Stimulated activated CD4-positive, alpha-beta T cell treated with anti-CD3 and anti-CD28 coated beads, Interleukin-15, amount 100 ng/mL, for 48 hours (primary cell): ENCODE measurements around the gene OSBPL6.
A peak's percentile ranks its signal among the peaks of the same experiment; 100 is the strongest.
"Not testable (repeated sequence)": the region's sequence is repeated elsewhere in the genome, so short reads cannot be mapped to it uniquely, and the experiment has no call there.

Experiments
- DNase-seq, 2 donors: peaks; one replicate each; pipeline ENCODE4 v3.0.0-alpha.2; 2020; ENCODE audit warnings: low read depth in 2 of 2

Gene OSBPL6

DNA sequence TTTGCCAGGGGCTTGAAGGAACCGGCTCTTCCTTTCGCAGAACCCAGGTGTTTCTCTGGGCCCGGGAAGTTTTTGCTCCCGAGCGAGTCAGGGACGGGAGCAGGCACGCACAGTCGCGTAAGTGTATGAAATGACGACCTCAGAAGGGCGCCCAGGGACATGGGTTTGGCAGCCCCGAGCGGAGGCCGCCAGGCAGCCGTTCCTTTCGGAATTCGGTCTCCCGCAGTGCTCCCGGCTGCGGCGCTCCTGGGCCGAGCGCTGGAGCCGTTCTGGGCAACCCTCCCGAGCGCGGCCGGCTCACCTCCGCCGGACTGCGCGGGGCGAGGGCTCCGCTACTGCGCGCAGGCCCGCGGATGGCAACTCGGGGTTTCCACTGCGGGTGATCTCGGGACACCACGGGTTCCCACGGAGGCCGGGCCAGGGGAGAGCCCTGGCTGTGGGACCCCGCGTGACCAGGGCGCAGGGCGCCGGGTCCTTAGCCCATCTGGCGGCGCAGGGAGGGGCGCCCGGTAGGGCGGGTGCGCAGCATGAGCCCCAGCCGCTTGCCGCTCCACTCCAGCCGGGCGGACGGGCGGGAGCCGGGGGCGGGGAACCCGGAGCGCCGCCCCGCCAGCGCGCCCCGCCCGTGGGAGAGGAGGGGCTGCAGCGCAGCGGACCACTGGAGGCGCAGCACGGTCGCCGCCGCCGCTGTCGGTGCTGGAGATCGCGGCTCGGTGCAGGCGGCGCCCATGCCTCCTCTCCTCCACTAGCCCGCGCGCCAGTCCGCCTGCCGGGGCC, at the start of gene OSBPL6:
OSBPL6 (plus strand) TSS at position 690 of the 777 bp plus-strand sequence. CDS start 111,673 bp downstream, outside the sequence.
- peak; percentile 38 to 59 for DNase-seq

DNA sequence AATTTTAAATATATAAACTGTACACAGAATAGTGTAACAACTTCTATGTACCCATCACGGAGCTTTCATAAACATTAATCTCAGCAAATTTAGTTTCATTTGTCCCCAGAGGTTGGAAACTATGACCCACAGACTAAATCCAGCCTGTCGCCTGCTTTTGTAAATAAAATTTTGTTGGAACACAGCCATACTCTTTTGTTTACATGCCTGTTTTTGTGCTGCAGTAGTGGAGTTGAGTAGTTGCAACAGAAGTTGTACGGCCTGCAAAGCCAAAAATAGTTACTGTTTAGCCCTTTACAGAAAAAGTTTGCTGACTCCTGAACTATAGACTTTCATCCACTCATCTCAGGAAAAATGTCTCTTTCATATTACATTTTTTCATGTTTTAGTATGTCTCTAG, 42.3 kb upstream of the OSBPL6 start:
- no peak for DNase-seq

DNA sequence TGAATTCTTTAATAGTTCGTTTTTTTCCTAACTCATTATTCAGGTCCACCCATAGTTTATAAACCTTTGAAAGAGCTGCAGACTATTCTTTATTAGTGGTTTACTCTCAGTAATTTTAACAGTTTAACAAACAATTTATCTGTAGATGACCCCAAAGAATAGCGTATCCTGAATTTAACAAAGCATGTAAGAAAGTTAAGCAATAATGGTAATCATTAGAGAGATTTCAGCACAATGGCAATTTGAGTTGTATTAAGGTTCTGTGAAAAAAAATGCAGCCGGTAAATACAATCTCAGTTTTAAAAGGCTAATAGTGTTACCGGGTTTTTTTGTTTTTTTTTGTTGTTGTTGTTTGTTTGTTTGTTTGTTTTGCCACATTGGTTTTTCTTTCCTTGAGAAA, 41.8 kb upstream of the OSBPL6 start:
- no peak for DNase-seq

DNA sequence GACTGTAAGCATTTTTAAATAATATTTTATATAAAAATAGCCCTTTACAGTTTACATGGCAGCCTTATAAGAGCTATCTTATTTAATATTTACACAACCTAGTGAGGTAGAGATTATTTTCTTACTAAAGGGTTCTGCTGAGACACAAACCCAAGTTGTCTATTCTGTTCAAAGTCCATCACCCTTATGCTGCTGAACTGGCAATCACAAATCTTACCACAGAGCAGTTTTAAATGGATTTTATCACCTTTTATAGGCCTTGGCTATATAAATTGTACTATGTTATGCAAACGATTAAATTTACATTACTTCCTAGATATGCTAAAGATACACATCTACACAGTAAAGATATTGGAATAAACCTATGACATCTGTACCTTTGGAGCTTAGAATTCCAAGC, 41.3 kb upstream of the OSBPL6 start:
- no peak for DNase-seq

DNA sequence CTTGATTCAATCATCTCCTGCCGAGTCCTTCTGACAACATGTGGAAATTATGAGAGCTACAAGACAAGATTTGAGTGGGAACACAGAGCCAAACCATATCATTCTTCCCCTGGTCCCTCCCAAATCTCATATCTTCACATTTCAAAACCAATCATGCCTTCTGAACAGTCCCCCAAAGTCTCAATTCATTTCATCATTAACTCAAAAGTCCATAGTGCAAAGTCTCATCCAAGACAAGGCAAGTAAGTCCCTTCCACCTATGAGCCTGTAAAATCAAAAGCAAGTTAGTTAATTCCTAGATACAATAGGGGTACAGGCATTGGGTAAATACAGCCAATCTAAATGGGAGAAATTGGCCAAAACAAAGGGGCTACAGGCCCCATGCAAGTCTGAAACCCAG, 40.4 kb upstream of the OSBPL6 start:
- not testable (repeated sequence) for DNase-seq

DNA sequence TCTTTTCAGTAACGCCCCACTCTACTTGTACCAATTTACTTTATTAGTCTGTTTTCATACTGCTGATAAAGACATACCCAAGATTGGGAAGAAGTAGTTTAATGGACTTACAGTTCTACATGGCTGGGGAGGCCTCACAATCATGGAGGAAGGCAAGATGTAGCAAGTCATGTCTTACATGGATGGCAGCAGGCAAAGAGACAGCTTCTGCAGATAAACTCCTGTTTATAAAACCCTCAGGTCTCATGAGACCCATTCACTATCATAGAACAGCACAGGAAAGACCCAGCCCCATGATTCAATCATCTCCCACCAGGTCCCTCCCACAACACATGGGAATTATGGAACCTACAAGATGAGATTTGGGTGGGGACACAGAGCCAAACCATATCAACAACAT, 38.8 kb upstream of the OSBPL6 start:
- no peak for DNase-seq

DNA sequence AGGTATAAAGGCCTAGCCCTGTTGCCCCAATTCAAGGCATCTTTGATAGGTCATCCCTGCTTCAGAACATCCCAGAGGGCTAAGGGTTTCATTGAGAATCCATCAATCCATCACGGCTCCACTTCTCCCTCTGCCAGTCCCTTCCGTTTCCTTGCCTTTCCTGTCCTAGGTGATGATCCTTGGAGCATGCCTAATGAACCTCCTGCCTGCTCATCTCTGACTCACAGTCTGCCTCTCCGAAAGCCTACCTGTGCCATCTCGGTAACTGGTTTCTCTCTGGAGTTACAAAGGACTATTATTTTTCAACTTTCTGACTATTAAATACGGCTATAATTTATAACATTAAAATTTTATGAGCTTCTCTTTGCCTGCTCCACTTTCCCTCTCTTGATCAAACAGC, 36.7 kb upstream of the OSBPL6 start:
- no peak for DNase-seq

DNA sequence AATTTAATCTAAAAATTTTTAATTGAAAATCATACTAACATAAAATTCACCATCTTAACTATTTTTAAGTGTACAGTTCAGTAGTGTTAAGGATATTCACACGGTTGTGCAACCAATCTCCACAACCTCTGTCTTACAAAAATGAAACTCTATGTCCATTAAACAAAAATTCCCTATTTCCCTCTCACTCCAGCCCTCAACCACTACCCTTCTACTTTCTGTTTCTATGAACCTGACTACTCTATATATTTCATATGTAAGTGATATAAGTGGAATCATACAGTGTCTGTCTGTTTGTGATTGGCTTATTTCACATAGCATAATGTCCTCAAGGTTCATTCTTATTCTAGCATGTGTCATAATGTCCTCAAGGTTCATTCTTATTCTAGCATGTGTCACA, 34.3 kb upstream of the OSBPL6 start:
- no peak for DNase-seq

DNA sequence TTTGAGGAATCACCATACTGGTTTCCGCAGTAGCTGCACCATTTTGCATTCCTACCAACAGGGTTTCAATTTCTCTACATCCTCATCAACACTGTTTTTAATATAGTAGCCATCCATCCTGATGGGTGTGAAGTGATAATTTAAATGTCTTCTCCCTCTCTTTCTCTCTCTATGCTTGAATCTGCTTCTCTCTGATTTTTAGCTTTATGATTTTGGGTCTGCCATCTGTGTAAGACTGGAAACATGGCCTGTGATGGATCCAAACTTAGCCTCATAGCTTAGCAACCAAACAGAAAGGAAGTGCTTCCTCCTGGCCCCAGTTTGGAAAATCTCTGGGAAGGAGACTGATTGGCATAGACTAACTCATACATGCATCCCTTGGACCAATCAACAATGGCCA, 33.7 kb upstream of the OSBPL6 start:
- no peak for DNase-seq

DNA sequence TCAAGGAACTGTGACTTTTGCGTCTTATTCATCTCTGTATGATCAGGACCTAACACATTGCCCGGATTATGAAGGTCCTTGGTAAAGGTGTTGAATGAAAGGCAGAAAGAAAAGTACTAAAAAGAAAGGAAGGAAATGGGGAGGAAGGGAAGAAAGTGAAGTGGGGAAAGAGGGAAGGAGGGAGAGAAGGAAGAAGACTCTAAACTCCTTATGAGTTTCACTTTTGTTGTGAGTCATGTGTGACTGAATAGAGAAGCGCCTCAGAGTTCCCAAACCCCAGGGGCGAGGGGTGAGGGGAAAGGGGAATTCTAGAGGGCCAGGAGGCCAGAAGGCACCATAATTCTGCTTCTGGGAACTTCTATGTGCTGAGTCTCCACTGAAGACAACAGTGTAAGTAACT, 30.9 kb upstream of the OSBPL6 start:
- DNase-seq = no peak

DNA sequence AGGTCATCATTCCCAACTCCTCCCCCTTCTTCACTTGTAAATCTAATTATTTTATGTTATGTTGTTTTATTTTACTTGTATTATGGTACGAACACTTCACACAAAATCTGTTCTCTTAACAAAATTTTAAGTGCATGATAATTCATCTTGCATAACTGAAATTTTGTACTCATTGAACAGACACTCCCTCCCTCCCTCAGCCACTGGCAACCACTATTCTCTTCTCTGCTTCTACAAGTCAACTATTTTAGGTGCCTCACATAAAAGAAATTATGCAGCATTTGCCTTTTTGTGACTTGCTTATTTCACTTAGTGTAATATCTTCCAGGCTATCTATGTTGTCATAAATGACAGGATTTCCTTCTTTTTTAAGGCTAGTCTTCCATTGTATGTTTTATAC, 30.4 kb upstream of the OSBPL6 start:
- no peak for DNase-seq

DNA sequence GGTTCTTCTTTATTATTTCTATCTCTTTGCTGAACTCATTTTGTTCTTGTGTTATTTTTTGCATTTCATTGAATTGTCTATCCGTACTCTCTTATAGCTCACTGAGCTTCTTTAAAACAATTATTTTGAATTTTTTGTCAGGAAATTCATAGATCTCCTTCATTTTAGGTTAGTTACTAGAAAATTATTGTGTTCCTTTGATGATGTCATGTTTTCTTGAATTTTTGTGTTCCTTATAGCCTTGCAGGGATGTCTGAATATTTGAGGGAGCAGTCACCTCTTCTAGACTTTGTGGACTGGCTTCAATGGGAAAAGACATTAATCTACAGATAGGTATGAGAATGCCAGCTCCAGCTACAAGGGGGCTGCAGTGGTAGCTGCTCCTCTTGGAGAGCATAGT, 20.7 kb upstream of the OSBPL6 start:
- DNase-seq = no peak

DNA sequence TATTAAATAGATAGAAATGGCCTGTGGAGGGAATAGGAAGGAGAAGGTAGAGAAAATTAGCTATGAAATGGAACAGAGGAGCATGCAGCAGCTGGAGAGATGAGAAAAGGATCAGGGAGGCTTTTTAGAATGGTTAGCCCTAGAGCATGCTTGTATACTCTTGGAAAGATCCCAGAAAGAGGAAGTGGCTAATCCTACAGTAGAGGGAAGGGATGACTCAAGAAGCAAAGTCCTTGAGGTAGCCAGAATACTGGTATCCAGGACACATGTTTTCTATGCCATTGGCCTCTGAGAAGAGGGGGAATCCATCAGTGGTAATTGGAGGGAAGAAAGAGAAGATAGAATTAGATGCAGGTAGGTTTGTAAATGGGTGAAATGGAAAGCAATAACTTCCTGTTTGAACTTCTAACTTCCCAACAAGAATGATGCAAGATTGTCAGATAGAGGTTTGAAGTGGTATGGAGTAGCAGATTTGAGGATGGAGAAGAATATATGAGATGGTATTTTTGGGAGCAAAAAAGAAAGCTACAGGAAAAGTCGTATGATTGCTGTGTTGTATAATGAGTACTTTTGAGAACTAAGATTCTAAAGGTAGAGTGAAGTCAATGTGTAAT, 17.1 kb upstream of the OSBPL6 start:
- no peak for DNase-seq

DNA sequence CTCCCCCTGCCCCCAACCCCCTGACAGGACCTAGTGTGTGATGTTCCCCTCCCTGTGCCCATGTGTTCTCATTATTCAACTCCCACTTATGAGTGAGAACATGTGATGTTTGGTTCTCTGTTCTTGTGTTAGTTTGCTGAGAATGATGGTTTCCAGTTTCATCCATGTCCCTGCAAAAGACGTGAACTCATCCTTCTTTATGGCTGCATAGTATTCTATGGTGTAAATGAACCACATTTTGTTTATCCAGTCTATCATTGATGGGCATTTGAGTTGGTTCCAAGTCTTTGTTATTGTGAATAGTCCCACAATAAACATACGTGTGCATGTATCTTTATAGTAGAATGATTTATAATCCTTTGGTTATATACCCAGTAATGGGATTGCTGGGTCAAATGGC, 13.7 kb upstream of the OSBPL6 start:
- not testable (repeated sequence) for DNase-seq

DNA sequence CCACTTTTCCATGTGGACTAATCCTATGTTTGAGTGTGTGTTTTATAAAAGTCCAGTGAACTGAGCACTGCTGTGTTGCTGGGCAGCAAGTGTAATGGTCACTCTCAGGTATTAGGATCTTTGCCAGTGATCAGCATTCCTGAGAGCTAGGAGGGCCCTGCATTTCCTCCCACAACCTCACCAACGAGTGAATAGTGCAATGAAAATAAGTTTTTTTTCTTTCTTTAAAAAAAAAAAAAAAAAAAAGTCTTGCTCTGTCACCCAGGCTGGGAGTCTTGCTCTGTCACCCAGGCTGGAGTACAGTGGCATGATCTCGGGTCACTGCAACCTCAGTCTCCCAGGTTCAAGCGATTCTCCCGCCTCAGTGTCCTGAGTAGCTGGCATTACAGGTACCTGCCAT, 6.5 kb upstream of the OSBPL6 start:
- no peak for DNase-seq

DNA sequence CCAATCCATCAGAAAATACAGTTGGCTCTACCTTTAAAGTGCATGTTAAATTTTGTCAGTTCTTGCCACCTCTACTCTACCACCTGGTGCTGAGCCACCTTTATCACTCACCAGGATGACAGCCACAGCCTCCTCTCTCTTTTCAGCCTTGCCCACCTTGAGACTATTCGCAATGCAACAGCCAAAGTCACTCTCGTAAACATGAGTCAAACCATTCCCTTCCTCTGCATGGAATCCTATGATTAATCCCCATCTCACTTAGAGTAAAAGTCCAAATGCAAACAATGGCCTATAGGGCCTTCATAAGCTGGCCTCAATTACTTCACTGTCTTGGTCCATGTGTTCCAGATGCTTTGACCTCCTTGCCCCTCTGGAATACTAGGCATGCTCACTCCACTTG, 5.8 kb upstream of the OSBPL6 start:
- DNase-seq = no peak

DNA sequence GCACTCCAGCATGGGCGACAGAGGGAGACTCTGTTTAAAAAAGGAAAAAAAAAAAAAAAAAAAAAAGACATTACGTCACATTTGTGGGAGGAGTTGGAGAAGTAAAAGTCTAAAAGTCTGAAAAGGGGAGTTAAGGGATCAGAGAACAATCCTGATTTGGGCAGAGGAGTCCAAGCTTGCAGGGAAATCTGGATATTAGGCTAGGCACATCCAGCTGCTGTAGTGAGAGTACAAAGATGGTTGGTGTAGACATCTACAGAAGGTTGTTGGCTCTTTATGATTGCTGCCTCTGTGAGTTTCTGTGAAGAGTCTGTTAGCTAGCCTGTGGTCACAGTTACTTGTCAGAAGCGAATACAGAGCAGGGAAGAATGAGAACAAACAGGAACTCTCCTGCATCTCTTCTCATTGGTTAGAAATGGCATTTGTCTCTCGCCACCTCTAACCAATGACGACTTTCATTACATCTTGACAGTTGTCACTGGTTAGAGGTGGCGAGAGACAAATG, 3.3 kb upstream of the OSBPL6 start:
- DNase-seq = no peak

DNA sequence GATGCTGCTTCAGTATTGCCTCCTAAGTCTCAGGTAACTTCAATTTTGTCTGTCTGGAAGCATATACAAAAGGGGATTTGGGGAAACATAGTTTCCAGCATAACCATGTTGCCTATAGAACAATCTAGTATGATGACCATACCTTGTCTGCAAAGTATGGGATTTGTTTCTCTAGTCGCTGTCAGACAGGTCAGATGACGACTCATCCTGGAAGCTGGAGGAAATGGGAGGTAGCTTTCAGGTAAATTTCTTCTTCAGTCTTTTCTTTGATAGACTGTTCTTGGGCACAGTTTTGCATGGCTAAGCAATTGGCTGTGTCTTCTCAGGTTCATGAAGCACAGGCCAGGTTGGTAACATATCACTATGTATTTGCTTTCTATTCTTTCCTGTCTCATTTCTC, 2.8 kb upstream of the OSBPL6 start:
- no peak for DNase-seq

DNA sequence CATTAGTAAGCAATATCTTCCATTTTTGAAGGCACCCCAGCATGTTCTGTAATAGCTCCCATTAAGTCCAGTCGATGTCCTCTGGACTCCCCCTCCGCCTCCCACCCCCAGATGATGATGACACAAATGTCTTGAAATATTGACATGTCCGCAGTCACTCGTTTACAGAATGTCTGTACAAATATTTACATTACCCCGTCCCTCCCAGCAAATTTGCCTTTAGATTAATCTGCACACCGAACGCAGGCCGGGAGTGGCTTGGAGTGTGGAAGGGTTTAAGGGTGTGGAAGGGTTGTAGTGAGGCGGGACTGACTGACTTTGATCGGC, 853 bp upstream of the OSBPL6 start:
- no peak for DNase-seq

DNA sequence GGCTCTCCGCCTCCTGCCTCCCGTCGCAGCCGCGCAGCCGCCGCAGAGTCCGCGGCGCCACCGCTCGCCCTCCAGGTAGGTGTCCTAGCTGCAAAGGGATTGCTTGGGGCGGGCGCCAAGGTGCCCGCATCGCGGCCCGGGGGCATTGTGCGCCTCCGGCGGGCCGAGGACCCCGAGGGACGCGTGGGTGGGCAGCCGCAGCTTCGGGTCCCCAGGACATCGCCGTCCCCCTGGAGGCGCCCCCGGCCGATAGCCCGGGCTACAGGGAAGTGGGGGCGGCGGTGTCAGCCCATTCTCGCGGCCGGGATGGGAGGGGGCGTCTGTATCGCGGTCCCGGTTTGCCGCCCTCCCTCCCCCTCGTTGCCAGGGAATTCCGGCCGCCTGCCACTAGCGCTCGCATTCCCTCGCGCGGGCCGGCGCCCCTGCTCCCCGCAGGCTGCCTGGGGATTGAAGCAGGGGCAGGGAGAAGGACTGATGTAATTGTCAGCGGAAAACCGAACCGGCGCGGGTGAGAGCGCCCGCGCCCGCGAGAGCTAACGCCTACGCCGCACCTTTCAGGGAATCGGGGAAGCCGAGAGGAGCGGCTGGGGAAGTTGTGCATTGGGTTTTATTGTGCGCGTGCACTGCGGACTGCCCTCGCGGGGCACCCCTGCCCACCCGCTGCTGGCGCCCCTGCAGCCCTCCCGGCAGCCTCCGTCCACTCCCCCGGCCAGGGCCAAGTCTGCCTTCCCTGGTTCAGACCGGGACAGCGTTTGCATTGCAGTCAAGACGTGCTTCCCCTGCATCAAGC, 483 bp downstream of the OSBPL6 start:
- DNase-seq = no peak

DNA sequence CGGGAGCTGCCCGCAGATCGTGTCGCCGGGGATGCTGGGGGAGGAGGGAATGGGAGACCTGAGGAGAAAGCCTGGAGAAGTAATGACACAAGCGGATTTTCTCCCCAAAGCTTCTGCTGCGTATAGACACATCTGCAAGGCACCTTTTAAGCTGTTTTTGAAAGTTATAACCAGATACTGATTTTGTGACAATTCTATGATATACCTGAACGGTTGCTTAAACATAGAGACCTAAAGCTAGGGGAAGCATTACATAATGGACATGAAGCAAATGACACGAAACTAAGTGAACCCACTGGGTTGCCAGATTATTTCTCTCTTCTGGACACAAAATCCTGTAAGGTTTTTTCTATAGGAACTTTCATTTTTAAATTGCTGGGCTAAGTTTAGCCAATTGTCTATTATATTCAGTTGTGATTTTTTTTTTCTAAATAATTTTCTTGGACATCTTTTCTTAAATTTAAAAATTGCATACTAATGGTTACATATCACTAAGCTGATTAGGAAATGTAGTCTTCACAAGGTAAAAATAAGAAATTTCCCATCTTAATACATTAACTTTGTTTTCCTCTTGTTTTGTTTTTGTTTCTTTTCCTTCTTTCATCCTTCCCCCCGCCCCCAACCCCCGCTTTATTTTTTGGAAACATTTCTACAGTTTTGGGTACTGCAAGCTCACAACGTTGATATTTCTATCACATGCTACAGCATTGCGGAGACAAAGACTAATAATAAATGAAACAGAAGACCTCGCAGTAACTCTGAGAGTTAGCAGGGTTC, 1.3 kb downstream of the OSBPL6 start:
- no peak for DNase-seq

DNA sequence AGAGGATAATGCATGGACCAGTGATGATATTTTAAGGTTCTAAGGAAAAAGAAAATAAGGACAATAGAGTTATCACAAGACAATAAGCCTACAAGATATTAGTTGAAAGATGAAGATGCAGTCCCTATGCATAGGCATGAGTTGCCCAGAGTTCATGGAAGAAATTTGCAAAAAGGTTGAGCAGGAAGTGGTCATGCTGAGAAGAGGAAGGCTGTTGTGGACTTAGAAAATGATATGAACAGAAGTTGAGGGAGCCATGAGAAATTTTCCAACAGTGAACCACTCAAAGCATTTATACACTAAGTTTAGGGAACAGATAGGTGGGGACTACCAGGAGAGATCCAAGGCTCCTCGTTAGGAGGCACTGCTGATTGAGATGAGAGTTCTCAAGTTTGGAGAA, 3.5 kb downstream of the OSBPL6 start:
- DNase-seq = no peak
